Ammon's horn (tissue), 1 donor: Measurements from ENCODE around the gene ABCD4.
A peak's percentile ranks its signal among the peaks of the same experiment; 100 is the strongest.

Experiments
- DNase-seq: peaks from one replicate; pipeline ENCODE4 v3.0.0-alpha.2; 2016; ENCODE audit warnings: low spot score

Gene ABCD4

DNA sequence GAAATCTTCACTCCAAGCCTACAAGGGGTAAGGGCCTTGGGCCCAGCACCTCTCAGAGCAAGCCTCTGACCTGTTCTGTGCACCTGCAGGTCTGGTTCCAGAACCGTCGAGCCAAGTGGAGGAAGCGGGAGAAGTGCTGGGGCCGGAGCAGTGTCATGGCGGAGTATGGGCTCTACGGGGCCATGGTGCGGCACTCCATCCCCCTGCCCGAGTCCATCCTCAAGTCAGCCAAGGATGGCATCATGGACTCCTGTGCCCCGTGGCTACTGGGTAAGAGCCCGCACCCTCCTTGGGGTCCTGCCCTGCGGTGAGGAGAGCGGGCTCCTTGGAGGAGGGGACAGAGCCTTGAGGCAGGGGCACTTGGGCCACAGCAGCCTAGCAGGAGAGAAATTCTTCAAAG is 43.2 kb downstream of the ABCD4 start:
- no peak for DNase-seq

DNA sequence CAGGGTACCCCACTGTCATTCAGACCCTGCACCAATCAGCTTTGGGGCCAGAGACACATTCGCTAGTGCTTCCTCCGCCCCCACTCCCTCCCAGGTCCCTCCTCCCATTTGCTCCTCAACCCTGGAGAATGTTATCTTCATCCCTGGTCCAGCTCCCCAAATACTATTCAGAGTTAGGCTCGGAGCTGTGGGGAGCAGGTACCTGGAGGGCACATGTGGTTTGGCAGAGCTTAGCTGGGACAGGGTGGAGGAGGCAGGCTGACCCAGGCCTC is 44.0 kb downstream of the ABCD4 start:
- no peak for DNase-seq

DNA sequence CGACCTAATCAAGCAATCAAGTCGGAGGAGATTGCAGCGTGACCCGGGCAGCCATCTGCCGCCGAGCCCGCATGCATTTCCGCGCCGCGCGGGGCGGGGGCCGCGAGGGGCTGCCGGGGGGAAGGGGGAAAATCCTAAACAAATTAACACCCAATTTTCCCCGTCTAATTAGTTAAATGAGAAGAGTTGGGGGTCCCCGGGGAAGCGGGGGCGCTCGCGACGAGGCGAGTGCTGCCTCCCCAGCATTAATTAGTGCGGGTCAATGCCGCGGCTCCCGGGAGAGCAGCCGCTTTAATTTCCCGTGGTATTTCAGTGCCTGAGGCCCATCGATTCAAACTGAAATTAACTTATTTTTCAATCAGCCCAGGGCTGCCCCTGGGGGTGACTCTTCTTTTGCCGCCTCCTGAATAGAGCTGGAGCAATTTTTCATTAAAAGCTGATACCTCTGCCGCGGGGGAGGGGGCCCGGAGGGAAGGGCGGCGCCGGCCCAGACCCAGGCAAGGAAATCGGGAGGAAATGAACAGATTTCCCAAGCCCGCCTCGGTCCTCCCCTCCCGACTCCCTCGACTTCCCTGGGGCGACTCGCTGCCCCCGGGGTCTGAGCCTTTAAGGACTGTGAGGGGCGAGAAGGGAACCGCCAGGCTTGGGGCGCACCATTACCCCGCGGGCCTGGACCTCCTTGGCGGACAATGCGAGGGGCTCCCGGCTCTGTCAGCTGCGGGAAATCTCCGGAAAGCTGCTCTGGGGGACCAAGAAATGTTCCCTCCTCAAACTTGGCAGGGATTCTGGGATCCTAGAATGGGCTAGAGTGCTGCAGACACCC is 44.6 kb downstream of the ABCD4 start:
- no peak for DNase-seq

DNA sequence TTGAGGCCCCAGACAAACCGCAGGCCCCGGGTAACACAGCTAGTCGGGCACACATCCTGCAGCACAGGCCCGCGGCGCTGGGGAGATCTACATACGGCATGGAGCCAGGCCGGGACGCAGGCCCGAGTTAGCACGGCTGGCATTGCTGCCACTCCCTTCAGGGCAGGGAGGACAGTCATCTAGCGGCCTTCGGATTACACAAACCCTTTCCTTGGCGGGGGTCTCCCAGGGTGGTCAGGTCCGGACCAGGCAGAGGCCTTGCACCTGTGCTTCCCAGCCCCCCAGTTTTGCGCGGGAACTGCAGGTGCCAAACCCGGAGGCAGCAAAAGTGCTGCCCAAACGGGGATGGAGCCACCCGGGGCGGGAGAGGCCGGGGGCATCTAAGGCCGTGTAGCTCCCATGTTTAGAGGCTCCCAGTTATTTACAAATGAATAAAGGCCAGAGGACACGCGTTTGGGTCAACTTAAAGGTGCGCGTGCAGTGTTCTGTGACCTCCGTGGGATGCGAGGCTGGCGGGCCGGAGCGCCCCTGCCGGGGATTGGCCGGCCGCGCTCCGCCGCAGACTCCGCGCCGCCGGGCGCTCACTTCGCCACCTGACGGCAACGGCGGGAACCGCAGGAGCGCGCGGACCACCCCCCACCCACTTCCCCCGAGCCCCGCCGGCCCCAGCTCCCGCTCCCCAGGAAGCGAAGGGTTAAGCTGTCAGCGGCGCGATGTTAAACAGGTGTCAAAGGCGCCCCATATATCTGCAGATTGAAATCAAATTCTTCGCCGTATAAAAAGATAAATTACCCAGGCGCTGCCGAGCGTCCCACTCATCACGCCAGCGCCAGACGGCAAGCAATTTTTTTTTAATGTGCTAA is 45.4 kb downstream of the ABCD4 start:
- peak; percentile 43 for DNase-seq

DNA sequence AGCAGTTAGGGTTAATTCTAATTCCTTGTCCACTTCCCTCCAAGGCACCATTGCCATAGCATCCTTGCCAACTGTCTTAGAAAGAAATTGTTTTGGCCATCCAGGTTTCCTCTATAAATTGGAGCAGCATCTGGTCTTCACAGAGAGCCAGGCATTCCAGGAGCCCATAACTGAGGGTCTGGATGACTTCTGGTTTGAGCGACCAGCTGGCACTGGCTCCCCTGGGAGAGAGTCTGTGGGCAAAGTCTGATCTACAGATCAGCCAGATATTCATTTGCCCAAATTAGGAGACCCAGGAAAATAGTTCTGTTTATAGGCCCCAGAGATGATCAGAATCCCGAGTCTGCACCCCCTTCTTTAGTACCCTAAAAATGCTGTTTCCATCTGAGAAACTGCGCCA is 47.5 kb downstream of the ABCD4 start:
- DNase-seq = no peak

DNA sequence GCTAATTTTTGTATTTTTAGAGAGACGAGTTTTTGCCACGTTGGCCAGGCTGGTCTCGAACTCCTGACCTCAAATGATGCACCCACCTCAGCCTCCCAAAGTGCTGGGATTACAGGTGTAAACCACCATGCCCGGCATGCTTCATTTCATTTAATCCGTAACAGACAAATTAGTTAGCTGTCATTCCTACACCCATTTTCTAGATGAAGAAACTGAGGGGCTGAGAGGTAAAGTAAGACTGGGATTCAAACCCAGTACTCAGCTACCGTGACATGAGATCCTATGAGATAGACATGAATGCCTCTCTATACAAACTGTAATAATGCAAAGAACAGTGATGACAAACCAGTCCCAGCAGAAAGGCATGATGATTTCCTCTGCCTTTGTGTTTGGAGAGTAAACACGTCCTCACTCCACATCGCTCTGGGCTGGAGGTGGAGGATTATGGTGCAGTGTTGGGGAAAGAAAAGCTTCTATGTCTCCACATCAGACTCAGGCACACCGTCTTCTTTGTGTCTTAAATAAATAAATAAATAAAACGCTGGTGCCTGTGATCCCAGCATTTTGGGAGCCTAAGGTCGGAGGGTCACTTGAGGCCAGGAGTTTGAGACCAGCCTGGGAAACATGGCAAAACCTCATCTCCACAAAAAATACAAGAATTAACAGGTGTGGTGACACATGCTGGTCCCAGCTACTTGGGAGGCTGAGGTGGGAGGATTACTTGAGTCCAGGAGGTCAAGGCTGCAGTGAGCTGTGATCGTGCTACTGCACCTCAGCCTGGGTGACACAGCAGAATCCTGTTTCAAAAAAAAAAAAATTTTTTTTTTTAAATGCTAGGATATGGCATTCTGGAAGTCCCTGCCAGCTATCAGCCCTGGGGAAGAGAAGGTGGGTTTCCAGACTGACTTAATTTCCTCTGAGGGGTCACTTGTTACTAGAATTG is 53.0 kb downstream of the ABCD4 start:
- no peak for DNase-seq

DNA sequence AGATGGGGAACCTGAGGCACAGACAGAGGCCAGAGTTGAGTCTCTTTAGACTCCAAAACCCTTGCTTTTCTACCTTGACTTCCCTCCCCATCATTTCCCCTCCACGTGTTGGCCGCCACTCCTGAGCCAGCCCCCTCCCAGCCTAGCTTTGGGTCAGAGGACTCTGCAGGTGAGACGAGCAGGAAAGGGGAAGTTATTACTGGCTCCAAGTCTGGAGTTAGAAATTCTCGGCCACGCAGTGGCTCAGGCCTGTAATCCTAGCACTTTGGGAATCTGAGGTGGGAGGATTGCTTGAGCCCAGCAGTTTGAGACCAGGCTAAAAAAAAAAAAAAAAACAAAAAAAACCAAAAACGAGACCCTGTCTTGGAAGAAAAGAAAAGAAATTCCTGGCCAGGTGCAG is 54.7 kb downstream of the ABCD4 start:
- DNase-seq = no peak

DNA sequence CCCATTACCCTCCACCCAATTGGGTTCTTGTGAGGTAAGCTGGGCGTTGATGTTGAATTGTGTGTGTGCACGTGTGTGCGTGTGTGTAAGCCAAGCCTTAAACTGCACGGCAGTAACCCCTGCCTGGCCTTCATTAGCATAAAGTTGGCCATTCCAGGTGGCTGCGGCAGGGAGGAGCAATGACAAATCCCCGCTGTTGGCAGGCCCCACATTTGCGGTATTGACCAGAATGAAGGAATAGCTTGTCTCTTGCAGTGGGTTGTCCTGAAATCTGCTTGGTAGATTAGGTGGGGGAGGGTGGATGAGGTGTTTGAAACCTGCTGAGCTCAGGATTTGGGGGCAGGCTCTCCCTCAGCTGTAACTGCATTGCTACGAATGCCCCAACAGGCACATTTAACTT is 56.2 kb downstream of the ABCD4 start:
- no peak for DNase-seq

DNA sequence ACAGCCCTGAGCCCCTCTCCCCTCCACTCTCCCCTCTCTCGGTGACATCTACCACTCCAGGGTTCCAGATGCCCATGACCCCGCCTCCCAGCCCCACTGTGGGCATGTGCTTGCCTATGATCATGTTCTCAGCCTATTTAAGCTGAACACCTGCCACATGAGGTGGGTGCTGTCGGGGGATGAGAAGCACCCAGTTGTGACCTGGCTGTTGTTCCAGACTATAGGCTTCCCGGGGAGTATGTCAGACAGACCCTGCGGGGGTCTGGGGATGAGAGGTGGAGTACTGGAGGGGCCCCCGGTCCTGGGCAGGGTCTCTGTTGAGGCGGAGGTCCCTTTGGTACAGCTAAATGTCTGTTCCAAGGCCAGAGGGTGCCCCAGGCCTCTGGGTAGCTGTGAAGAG is 57.4 kb downstream of the ABCD4 start:
- no peak for DNase-seq

DNA sequence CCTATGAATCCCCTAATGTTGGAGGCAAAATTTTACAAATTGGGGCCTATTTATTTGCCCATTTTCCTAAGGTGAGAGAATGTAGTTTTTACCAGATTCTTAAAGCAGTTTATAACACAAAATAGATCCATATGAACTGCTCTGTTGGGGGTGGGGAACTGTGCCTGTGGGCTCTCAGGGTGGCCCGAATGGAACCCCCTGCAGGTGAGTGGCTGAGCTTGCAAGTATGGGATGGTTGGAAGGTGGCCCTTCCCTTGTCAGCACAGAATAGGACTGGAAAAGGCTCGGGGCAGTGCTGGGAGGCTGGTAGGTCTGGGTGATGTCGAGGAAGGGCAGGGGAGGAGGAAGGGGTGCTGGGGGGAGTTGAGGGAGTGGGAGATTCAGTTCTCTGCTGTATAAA is 58.6 kb downstream of the ABCD4 start:
- DNase-seq = no peak

DNA sequence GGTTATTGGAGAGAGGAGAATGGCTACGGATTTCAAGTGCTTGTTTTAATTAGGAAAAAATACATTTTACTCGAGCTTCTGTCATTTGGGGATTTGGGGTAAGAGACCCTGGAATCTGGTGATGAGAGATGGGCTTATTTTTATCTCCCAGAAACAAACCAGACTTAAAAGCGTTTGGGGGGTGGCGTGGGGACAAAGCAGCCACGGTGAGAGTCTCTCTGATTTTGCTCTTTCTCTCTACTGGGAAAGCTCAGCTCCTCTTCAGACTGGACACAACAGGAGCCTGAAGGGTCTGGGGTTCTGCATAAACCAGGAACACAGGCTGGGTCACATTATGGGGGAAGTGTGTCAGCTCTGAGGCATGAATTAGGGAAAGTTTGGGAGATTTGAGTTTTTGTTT is 59.7 kb downstream of the ABCD4 start:
- no peak for DNase-seq

DNA sequence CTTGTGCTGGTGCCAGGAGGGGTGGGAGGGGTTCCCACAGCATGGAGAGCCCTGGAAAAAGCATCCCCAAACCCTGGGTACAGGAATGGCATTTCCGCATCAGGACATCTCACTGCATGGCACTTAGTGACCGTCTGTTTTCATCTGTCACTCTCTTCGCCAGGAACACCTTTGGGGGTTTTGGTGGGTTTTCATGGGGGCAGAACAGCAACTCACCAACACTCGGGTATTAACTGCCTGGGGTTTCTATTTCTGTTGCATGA is 60.0 kb downstream of the ABCD4 start:
- no peak for DNase-seq

DNA sequence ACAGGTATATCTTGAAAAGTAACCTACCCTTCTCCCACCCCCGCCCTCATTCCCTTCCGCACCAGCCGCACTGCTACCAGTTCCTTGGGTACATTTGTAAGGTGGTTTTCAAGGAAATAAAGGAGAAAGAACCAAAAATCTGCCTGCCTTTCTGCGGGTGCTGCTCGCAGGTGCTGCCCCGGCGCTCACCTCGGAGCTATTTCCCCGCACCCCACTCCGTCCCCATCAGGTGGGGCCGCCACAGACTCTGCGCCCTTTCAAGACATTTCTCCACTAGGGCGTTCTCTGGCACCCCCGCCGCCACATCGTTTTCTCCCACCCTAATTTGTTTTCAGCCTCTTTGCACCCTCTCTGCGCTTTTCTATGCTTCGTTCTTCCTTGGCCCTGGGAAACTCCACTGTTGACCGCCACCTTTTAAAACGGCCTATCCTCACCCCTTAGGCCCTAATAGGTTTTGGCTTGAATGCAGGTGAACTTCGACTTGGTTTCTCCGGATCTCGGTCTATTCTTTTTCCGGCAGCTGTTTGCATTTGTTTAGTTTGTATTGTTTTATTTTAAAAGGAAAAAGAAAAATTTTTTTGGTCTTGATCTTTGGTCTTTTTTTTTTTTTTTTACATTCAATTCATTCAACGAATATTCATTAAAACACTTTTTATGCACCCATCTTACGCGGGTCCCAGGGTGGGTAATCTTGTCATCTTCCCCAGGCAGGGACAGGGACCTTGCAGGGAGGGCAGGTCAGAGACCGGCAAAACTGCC is 60.5 kb downstream of the ABCD4 start:
- DNase-seq = no peak

DNA sequence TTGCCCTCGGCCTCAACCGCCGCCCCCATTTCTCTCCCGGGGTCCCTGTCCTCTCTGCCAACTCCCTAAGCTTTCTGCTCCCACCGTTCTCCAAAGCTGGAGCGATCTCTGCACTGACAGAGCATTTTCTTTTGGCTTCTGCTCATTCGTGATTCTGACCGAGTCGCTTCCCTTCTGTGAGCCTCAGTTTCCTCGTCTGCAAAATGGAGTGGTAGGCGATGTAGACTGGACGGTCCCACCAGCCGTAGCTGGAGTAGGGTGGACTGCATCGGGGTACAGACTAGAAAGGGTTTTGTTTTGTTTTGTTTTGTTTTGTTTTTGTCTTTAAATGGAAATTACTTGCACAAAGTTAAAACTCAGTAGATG is 61.1 kb downstream of the ABCD4 start:
- no peak for DNase-seq

DNA sequence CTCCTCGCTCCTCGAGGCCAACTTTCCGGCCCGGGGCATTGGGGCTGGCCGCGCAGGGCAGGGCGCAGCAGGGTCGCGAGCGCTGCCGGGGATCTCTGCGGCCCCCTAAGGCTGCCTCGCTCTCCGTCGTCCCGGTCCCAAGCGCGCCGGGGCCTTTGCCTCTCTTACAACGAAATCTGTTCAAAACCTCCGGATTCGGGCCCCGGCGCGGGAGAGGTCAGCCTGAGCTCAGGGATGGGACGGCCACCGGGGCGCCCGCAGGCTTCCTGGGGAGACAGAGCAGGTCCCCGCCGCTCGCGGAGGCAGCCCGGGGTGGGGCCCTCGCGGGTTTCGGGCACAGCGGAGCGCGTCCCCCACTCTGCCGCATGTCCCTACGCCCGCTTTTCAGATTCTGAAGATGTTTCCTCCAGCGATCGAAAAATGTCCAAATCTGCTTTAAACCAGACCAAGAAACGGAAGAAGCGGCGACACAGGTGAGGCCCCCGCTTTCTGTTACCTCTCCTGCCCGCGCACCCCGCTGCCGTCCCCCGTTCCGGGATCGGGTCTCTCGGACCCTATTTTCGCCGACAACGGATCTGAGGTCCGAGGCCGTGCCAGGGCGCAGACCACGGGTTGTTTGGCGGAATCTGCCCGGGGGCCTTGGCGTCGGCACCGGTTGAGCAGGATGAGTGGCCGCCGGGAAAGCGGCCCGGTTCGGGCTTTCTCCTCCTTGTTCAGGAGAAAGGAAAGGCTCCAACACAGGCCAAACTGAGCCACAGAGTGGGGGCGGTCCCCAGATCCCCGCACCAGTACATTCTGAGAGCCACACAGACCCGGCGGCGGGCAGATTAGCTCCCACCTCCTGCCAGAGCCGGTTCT is 61.7 kb downstream of the ABCD4 start:
- no peak for DNase-seq

DNA sequence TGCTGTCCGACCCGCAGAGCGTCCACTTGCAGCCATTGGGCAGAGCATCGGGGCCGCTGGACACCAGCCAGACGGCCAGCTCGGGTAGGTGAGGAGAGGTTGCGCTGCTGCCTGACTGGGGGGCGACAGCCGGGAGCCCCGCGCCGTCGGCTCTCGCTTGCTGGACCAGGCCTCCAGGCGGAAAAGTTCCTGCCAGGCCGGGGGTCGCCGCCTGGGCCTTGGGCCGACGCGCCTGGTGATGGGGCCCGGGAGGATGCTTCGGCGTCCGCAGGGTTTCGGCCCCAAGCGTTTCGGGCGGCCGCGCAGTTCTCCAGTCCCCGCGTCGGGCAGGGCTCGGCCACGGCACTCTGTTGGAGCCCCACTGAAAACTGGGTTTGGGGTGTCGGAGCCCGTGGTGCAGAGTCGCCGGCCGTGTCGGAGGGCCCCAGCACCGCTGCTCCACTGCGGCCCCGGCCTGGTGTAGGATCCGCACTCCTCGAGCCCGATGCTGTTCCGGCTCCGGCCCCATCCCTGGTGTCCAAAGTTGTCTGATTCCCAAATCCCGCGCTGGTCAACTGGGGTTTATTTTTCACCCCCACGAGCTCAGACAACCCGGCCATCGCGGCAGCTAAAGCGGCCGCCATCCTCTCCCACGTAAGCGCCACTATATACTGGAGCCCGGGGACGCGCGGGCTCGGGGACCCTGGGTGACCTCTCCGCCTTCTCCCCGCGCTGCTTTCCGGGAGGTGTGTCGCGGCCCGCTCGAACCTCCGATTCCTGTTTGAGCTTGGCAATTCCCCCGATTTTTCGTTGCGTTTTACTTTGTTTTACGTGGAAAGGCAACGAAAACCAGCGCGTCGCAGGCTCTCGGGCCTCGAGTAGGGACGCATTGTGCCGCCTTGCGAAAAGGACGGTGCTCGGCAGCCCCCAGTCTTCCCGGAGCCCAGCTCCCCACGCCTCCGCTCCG is 62.6 kb downstream of the ABCD4 start:
- no peak for DNase-seq

DNA sequence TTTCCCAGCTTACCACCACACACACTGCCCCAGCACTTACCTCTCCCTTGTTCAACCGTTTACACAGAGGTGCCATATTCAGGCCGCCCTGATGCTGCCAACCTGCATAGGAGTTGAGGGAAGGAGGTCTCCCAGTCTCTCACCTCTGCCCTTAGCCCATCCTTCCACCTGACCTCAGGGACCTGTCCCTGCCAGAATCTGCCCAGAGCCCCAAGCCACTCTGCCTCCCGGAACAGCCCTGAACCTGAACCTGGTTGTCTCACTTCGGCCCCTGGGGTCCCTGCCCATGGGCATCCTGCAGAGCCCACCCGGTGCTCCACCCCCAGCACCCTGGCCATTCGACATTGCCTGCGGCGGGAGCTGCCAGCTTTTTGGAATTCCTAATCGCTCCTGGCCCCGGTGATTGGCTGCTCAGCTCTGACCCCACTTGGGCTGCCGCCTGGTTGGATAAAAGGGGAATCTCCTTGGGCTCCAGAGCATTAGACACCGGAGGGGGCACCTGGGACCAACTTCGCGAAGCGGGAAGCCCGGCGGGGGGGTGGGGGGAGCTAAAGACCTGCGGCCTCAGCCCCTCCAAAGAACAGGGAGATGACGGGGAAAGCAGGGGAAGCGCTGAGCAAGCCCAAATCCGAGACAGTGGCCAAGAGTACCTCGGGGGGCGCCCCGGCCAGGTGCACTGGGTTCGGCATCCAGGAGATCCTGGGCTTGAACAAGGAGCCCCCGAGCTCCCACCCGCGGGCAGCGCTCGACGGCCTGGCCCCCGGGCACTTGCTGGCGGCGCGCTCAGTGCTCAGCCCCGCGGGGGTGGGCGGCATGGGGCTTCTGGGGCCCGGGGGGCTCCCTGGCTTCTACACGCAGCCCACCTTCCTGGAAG is 63.5 kb downstream of the ABCD4 start, which contains the start of gene VSX2:
VSX2 (plus strand) TSS at position 476 of the 874 bp plus-strand sequence; CDS start at position 589, 113 bp downstream.
- no peak for DNase-seq

DNA sequence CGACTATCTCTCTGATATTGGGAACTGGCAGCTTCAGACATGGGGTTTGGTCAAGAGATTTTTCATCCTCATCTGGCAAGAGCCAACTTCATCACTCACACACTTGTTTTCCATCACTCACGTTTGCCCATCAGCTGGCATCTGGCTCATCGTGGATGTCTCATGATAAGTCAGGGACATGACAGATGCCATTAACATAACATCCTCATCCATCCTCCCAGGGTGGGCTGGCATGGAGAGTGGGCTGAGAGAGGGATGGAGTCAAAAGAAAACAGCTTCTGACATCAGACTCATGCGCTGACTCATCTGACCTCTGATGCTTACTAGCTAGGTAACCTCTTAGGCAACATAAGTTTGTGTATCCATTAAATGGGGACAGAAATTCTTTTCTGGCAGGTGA is 65.3 kb downstream of the ABCD4 start:
- DNase-seq = no peak
